ENCODE measurements around the gene NABP1. TPM values are rescaled to one million over a fixed set of nuclear protein-coding genes. Genes with fewer than 3 reads are reported as not detected.

Gene NABP1
- polyA plus RNA-seq (2013, experiment 1 of 2), result 2.7 TPM
- 2.9 TPM for polyA plus RNA-seq (2013, experiment 2 of 2)

GRCh38 chr2:191677646-191678436 lies at the start of gene NABP1:
Gene NABP1 (plus strand): TSS chr2:191678136. CDS start chr2:191678615, 479 bp downstream.
- DNase-seq, result peak; percentile 98
- Histone ChIP-seq H4K8ac (ENCODE audit: low read depth, low read length) (peak within 1 kb of the TSS; percentile 39), H3K79me1 (ENCODE audit: low read length) (no peaks in the 10 kb centered on the region), H3K4me2 (ENCODE audit: low read length) (peak within 1 kb of the TSS; percentile 70), H3K56ac (ENCODE audit: low read length) (peak within 1 kb of the TSS; percentile 49), H2AK5ac (ENCODE audit: low read length) (no peak within 1 kb of the TSS), H3K4ac (ENCODE audit: low read depth, low read length) (peak within 1 kb of the TSS; percentile 92), H3K27me3 (ENCODE audit: insufficient read depth, low read length, poor library complexity) (no peaks in the 10 kb centered on the region), H3K9ac (ENCODE audit: low read length) (peak within 1 kb of the TSS; percentile 72), H2BK120ac (ENCODE audit: low read depth, low read length) (no peak within 1 kb of the TSS), H4K5ac (ENCODE audit: low read length) (no peak within 1 kb of the TSS), H2BK5ac (ENCODE audit: low read length) (no peak within 1 kb of the TSS), H2BK15ac (replicated peaks; ENCODE audit: low read depth) (peak within 1 kb of the TSS; percentile 4), H3K18ac (ENCODE audit: low read length) (peak within 1 kb of the TSS; percentile 94), H3K27ac (ENCODE audit: low read depth, low read length) (no peak within 1 kb of the TSS), H3K4me3 (ENCODE audit: low read length) (peak within 1 kb of the TSS; percentile 69), H3K79me2 (ENCODE audit: control insufficient read depth, insufficient read depth, low read length) (no peaks in the 10 kb centered on the region), H3K36me3 (ENCODE audit: control insufficient read depth, insufficient read depth, low read length) (no peaks in the 10 kb centered on the region), H3K23ac (ENCODE audit: low read length) (no peak within 1 kb of the TSS), H3K4me1 (ENCODE audit: control insufficient read depth, low read depth, low read length) (no peaks in the 10 kb centered on the region)
- WGBS (ENCODE audit: extremely low coverage, insufficient coverage, low lambda C conversion rate), result no CpG with 5 or more reads among the region's 66 CpGs

- H2BK15ac ChIP-seq (replicated peaks; ENCODE audit: low read depth), result no peak overlapping the region
- H3K27ac ChIP-seq (ENCODE audit: low read depth, low read length), result no peak overlapping the region
- H2AK5ac ChIP-seq (ENCODE audit: low read length), result no peak overlapping the region
- H3K23ac ChIP-seq (ENCODE audit: low read length), result no peak overlapping the region
- H3K56ac ChIP-seq (ENCODE audit: low read length), result no peak overlapping the region
- no peaks in the 10 kb centered on the region for H3K36me3 ChIP-seq (ENCODE audit: control insufficient read depth, insufficient read depth, low read length)
- WGBS (ENCODE audit: extremely low coverage, insufficient coverage, low lambda C conversion rate), result no CpG with 5 or more reads among the region's 7 CpGs
- H2BK120ac ChIP-seq (ENCODE audit: low read depth, low read length), result no peak overlapping the region
- H3K9ac ChIP-seq (ENCODE audit: low read length), result no peak overlapping the region
- H4K5ac ChIP-seq (ENCODE audit: low read length), result no peak overlapping the region
- H3K79me2 ChIP-seq (ENCODE audit: control insufficient read depth, insufficient read depth, low read length), result no peaks in the 10 kb centered on the region
- no peak overlapping the region for H3K4ac ChIP-seq (ENCODE audit: low read depth, low read length)
- H4K8ac ChIP-seq (ENCODE audit: low read depth, low read length), result no peak overlapping the region
- H3K27me3 ChIP-seq (ENCODE audit: insufficient read depth, low read length, poor library complexity), result no peaks in the 10 kb centered on the region
- H3K4me1 ChIP-seq (ENCODE audit: control insufficient read depth, low read depth, low read length), result no peaks in the 10 kb centered on the region
- H3K4me3 ChIP-seq (ENCODE audit: low read length), result no peak overlapping the region
- no peak for DNase-seq
- H3K18ac ChIP-seq (ENCODE audit: low read length), result no peak overlapping the region
- H2BK5ac ChIP-seq (ENCODE audit: low read length), result no peak overlapping the region
- H3K4me2 ChIP-seq (ENCODE audit: low read length), result no peak overlapping the region
- no peaks in the 10 kb centered on the region for H3K79me1 ChIP-seq (ENCODE audit: low read length)
Measured at GRCh38 chr2:191629001-191629453, 48.9 kb upstream of the NABP1 start.

GRCh38 chr2:191629976-191630712 lies 47.8 kb upstream of the NABP1 start:
- no peak overlapping the region for H3K4me2 ChIP-seq (ENCODE audit: low read length)

GRCh38 chr2:191631754-191632153 lies 46.2 kb upstream of the NABP1 start:
- Histone ChIP-seq H2BK5ac (ENCODE audit: low read length) (no peak overlapping the region), H3K56ac (ENCODE audit: low read length) (no peak overlapping the region), H3K36me3 (ENCODE audit: control insufficient read depth, insufficient read depth, low read length) (no peaks in the 10 kb centered on the region), H2BK120ac (ENCODE audit: low read depth, low read length) (no peak overlapping the region), H3K27me3 (ENCODE audit: insufficient read depth, low read length, poor library complexity) (no peaks in the 10 kb centered on the region), H2AK5ac (ENCODE audit: low read length) (no peak overlapping the region), H3K4me2 (ENCODE audit: low read length) (no peak overlapping the region), H3K4me1 (ENCODE audit: control insufficient read depth, low read depth, low read length) (no peaks in the 10 kb centered on the region), H2BK15ac (replicated peaks; ENCODE audit: low read depth) (no peak overlapping the region), H4K5ac (ENCODE audit: low read length) (no peak overlapping the region), H3K79me2 (ENCODE audit: control insufficient read depth, insufficient read depth, low read length) (no peaks in the 10 kb centered on the region), H3K23ac (ENCODE audit: low read length) (no peak overlapping the region), H3K9ac (ENCODE audit: low read length) (no peak overlapping the region), H3K4me3 (ENCODE audit: low read length) (no peak overlapping the region), H3K27ac (ENCODE audit: low read depth, low read length) (no peak overlapping the region), H3K79me1 (ENCODE audit: low read length) (no peaks in the 10 kb centered on the region), H3K4ac (ENCODE audit: low read depth, low read length) (no peak overlapping the region), H4K8ac (ENCODE audit: low read depth, low read length) (no peak overlapping the region), H3K18ac (ENCODE audit: low read length) (no peak overlapping the region)
- no CpG with 5 or more reads among the region's 1 CpG for WGBS (ENCODE audit: extremely low coverage, insufficient coverage, low lambda C conversion rate)
- DNase-seq, result no peak

More at GRCh38 chr2:191629976-191630712, 47.8 kb upstream of the NABP1 start:
- Histone ChIP-seq H3K23ac (ENCODE audit: low read length) (no peak overlapping the region), H4K8ac (ENCODE audit: low read depth, low read length) (no peak overlapping the region), H2AK5ac (ENCODE audit: low read length) (no peak overlapping the region), H2BK15ac (replicated peaks; ENCODE audit: low read depth) (no peak overlapping the region), H4K5ac (ENCODE audit: low read length) (no peak overlapping the region), H3K79me1 (ENCODE audit: low read length) (no peaks in the 10 kb centered on the region), H3K56ac (ENCODE audit: low read length) (no peak overlapping the region), H3K18ac (ENCODE audit: low read length) (no peak overlapping the region), H3K4me3 (ENCODE audit: low read length) (no peak overlapping the region), H3K27me3 (ENCODE audit: insufficient read depth, low read length, poor library complexity) (no peaks in the 10 kb centered on the region), H3K9ac (ENCODE audit: low read length) (no peak overlapping the region), H3K4me1 (ENCODE audit: control insufficient read depth, low read depth, low read length) (no peaks in the 10 kb centered on the region), H3K36me3 (ENCODE audit: control insufficient read depth, insufficient read depth, low read length) (no peaks in the 10 kb centered on the region), H2BK5ac (ENCODE audit: low read length) (no peak overlapping the region), H3K79me2 (ENCODE audit: control insufficient read depth, insufficient read depth, low read length) (no peaks in the 10 kb centered on the region), H3K4ac (ENCODE audit: low read depth, low read length) (no peak overlapping the region), H3K27ac (ENCODE audit: low read depth, low read length) (no peak overlapping the region), H2BK120ac (ENCODE audit: low read depth, low read length) (no peak overlapping the region)
- no peak for DNase-seq
- WGBS (ENCODE audit: extremely low coverage, insufficient coverage, low lambda C conversion rate), result no CpG with 5 or more reads among the region's 1 CpG

GRCh38 chr2:191632426-191632825 lies 45.5 kb upstream of the NABP1 start:
- Histone ChIP-seq H2BK120ac (ENCODE audit: low read depth, low read length) (no peak overlapping the region), H3K27me3 (ENCODE audit: insufficient read depth, low read length, poor library complexity) (no peaks in the 10 kb centered on the region), H3K79me2 (ENCODE audit: control insufficient read depth, insufficient read depth, low read length) (no peaks in the 10 kb centered on the region), H2BK15ac (replicated peaks; ENCODE audit: low read depth) (no peak overlapping the region), H3K27ac (ENCODE audit: low read depth, low read length) (no peak overlapping the region), H3K56ac (ENCODE audit: low read length) (no peak overlapping the region), H4K8ac (ENCODE audit: low read depth, low read length) (no peak overlapping the region), H2BK5ac (ENCODE audit: low read length) (no peak overlapping the region), H3K4ac (ENCODE audit: low read depth, low read length) (no peak overlapping the region), H3K23ac (ENCODE audit: low read length) (no peak overlapping the region), H3K4me1 (ENCODE audit: control insufficient read depth, low read depth, low read length) (no peaks in the 10 kb centered on the region), H3K4me2 (ENCODE audit: low read length) (no peak overlapping the region), H3K18ac (ENCODE audit: low read length) (no peak overlapping the region), H3K9ac (ENCODE audit: low read length) (no peak overlapping the region), H3K4me3 (ENCODE audit: low read length) (no peak overlapping the region), H2AK5ac (ENCODE audit: low read length) (no peak overlapping the region), H4K5ac (ENCODE audit: low read length) (no peak overlapping the region), H3K36me3 (ENCODE audit: control insufficient read depth, insufficient read depth, low read length) (no peaks in the 10 kb centered on the region), H3K79me1 (ENCODE audit: low read length) (no peaks in the 10 kb centered on the region)
- DNase-seq, result no peak
- no CpG with 5 or more reads among the region's 3 CpGs for WGBS (ENCODE audit: extremely low coverage, insufficient coverage, low lambda C conversion rate)
